Body of pancreas (tissue), 4 donors: ENCODE results near the gene CEP170B. TPM values are rescaled to one million over a fixed set of nuclear protein-coding genes. Genes with fewer than 3 reads are reported as not detected.
"Not testable (repeated sequence)": the region's sequence is repeated elsewhere in the genome, so short reads cannot be mapped to it uniquely, and the experiment has no call there.

Experiments
- ATAC-seq: fragments of 150-250 bp; one replicate; pipeline ENCODE4 v1.9.1; 2016
- DNase-seq, 4 donors: peaks; one replicate each; pipeline ENCODE4 v3.0.0-alpha.2; 2019
- H3K27ac ChIP-seq, 4 donors: fragments of 200-600 bp; sonication (generic); 1 replicate in 3 of 4; 2 replicates in 1 of 4; pipeline versions ENCODE4 v1.5.1 to v1.6.1; 2016 to 2019; ENCODE audit warnings: mild to moderate bottlenecking in 1 of 4, mixed read lengths in 1 of 4, moderate library complexity in 1 of 4
- H3K27me3 ChIP-seq, 2 donors: fragments of 200-600 bp; sonication (generic); one replicate each; pipeline ENCODE4 v1.6.0; 2016; ENCODE audit warnings: mild to moderate bottlenecking in 1 of 2
- H3K36me3 ChIP-seq, 2 donors: fragments of 200-600 bp; sonication (generic); replicated peaks in 1 of 2; 2 replicates each; pipeline ENCODE4 v1.5.1; 2016; ENCODE audit warnings: low read depth in 2 of 2; ENCODE audit not compliant: insufficient read depth in 1 of 2
- H3K4me1 ChIP-seq: fragments of 200-600 bp; sonication (generic); one replicate; pipeline ENCODE4 v1.6.0; 2016
- H3K4me3 ChIP-seq, 2 donors: fragments of 200-600 bp; sonication (generic); 1 replicate in 1 of 2; 2 replicates in 1 of 2; pipeline ENCODE4 v1.5.1; 2016 to 2019
- H3K9me3 ChIP-seq, 3 donors: fragments of 200-600 bp; sonication (generic); 1 replicate in 2 of 3; 2 replicates in 1 of 3; pipeline ENCODE4 v1.5.1; 2016
- POLR2A ChIP-seq, 3 donors: fragments of 450-650 bp; IDR thresholded peaks; one replicate each; pipeline ENCODE4 v1.6.1; 2016; ENCODE audit warnings: antibody characterized with exemption in 3 of 3, mild to moderate bottlenecking in 2 of 3
- WGBS, 2 donors: methylation state at CpG; one replicate each; pipeline ENCODE4 v1.1.5; 2017; 5-methylcytosine and 5-hydroxymethylcytosine counted together
- intact Hi-C: fragments of 100-400 bp; cut with DNase I; formaldehyde crosslinking; loops from one replicate; pipeline ENCODE4 v1.15.1; 2023
- total RNA-seq, 2 donors: library from RNA; depleted of rRNA; stranded (reverse); fragments of >200 nt; gene quantifications; one replicate each; pipeline ENCODE4 v1.1.0, GENCODE V29; 2016
- TF ChIP-seq, protein P1 (sequence below), 7 experiments: fragments of 450-650 bp in 4 of 7; fragments of 200-600 bp in 3 of 7; sonication (generic) in 3 of 7; IDR thresholded peaks; one replicate each; pipeline ENCODE4 v1.5.1; 2016 to 2019; ENCODE audit warnings: antibody characterized with exemption in 7 of 7

Gene CEP170B
- total RNA-seq, 2 donors from 2014 or later, result 23.6 to 41.9 TPM

DNA sequence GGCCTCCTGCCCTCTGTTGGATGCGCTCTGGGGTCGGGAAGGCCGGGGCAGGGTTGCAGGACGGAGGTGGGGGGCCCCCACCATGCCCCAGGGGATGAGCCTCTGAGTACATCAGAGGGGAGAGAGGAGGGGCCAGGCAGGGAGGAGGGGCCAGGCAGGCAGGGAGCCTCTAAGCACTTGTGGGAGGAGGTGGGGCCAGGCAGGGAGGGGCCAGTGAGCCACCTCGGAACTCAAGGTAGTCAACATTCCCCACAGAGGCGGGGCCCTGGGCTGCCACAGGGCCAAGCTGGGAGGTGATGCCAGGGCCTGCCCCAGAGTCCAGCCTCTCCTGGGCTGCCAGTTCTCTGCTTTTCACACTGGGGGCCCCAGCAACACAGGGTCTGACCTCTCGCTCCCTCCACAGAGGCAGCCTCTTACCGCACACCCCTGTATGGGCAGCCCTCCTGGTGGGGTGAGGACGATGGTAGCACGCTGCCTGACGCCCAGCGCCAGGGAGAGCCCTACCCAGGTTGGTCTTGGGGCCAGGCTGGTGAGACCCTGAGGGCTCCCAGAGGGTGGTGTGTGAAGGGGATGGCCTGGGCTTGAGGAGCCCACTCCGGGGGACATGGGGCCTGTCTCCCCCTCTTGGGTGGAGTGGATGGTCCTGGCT is 17.4 kb downstream of the CEP170B start:
- 84 to 100% methylated on average over 1 to 12 of the region's 13 CpGs for WGBS, 2 donors
- Histone ChIP-seq H3K36me3 (peaks cover 0 to 10% of the 10 kb centered on the region in 2 donors), H3K27me3 (no peaks in the 10 kb centered on the region), H3K4me3 (no peak overlapping the region), H3K27ac (no peak overlapping the region), H3K4me1 (no peaks in the 10 kb centered on the region), H3K9me3 (no peaks in the 10 kb centered on the region)
- intact Hi-C loops, result no loop called here
- peak; percentile 33 for ATAC-seq
- DNase-seq, result peak; percentile 28 to 53 (median 42)
- TF ChIP-seq, protein P1, sequence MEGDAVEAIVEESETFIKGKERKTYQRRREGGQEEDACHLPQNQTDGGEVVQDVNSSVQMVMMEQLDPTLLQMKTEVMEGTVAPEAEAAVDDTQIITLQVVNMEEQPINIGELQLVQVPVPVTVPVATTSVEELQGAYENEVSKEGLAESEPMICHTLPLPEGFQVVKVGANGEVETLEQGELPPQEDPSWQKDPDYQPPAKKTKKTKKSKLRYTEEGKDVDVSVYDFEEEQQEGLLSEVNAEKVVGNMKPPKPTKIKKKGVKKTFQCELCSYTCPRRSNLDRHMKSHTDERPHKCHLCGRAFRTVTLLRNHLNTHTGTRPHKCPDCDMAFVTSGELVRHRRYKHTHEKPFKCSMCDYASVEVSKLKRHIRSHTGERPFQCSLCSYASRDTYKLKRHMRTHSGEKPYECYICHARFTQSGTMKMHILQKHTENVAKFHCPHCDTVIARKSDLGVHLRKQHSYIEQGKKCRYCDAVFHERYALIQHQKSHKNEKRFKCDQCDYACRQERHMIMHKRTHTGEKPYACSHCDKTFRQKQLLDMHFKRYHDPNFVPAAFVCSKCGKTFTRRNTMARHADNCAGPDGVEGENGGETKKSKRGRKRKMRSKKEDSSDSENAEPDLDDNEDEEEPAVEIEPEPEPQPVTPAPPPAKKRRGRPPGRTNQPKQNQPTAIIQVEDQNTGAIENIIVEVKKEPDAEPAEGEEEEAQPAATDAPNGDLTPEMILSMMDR (IDR thresholded peaks at IDR 0.05), result no peak
- TF ChIP-seq POLR2A (IDR thresholded peaks at IDR 0.05), result no peak

DNA sequence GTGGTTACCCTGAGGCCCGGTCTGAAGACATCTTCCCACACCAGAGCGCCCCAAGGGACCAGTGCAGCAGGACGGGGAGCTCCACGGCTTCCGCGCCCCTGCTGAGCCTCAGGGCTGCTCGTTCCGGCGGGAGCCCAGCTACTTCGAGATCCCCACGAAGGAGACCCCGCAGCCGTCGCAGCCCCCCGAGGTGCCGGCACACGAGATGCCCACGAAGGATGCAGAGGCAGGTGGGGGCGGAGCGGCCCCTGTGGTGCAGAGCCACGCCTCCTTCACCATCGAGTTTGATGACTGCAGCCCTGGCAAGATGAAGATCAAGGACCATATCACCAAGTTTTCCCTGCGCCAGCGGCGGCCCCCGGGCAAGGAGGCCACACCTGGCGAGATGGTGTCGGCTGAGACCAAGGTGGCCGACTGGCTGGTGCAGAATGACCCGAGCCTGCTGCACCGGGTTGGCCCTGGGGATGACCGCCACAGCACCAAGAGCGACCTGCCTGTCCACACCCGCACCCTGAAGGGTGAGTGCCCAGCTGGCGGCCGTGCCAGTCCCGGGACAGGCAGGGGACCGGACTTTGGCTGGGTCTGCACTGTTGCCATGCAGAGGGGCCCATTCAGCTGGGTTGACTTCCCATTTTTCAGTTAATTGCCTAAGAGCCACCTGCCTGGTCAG is 18.1 kb downstream of the CEP170B start:
- H3K4me1 ChIP-seq, result no peaks in the 10 kb centered on the region
- 87 to 97% methylated on average over 11 to 25 of the region's 38 CpGs for whole genome bisulfite sequencing, 2 donors
- no peaks in the 10 kb centered on the region for H3K9me3 ChIP-seq
- ATAC-seq, result no peak
- intact Hi-C loops, result no loop called here
- no peak overlapping the region for H3K27ac ChIP-seq
- peak in 1 of 4 donors; percentile 3 for DNase-seq
- H3K27me3 ChIP-seq, result no peaks in the 10 kb centered on the region
- H3K4me3 ChIP-seq, result no peak overlapping the region
- H3K36me3 ChIP-seq, result peaks cover 0 to 10% of the 10 kb centered on the region in 2 donors
- TF ChIP-seq, protein P1 (IDR thresholded peaks at IDR 0.05), result no peak
- TF ChIP-seq POLR2A (IDR thresholded peaks at IDR 0.05), result no peak

DNA sequence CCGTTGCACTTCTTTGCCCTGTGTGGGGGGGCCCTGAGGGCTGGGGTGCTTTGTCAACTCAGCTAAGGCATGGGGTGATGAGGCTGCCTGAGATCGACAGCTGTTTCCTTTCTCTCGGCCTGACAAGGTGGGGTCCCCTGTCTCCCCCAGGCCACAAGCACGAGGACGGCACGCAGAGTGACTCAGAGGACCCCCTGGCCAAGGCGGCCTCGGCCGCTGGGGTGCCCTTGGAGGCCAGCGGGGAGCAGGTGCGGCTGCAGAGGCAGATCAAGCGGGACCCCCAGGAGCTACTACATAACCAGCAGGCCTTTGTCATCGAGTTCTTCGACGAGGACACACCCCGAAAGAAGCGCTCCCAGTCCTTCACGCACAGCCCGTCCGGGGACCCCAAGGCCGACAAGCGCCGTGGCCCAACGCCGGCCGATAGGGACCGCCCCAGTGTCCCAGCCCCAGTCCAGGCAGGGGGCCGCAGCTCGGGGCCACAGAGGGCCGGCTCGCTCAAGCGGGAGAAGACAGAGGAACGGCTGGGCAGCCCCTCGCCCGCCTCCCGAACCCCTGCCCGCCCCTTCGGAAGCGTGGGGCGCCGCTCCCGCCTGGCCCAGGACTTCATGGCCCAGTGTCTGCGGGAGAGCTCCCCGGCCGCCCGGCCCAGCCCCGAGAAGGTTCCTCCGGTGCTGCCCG is 18.8 kb downstream of the CEP170B start:
- peak in 2 of 4 donors; percentile 4 to 9 for DNase-seq
- Histone ChIP-seq H3K4me1 (no peaks in the 10 kb centered on the region), H3K9me3 (no peaks in the 10 kb centered on the region), H3K36me3 (peaks cover 0 to 10% of the 10 kb centered on the region in 2 donors), H3K4me3 (no peak overlapping the region), H3K27me3 (no peaks in the 10 kb centered on the region), H3K27ac (no peak overlapping the region)
- ATAC-seq, result no peak
- intact Hi-C loops, result no loop called here
- WGBS, 2 donors, result 92 to 94% methylated on average over 9 to 49 of the region's 49 CpGs
- TF ChIP-seq POLR2A (IDR thresholded peaks at IDR 0.05), result no peak
- TF ChIP-seq, protein P1 (IDR thresholded peaks at IDR 0.05), result no peak

DNA sequence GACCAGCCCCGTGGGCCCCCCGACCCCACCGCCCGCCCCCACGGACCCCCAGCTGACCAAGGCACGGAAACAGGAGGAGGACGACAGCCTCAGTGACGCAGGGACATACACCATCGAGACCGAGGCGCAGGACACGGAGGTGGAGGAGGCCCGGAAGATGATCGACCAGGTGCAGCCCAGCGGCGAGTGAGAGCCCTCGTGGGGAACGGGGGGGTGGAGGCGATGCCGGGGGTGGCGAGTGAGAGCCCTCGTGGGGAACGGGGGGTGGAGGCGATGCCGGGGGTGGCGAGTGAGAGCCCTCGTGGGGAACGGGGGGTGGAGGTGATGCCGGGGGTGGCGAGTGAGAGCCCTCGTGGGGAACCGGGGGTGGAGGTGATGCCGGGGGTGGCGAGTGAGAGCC is 19.3 kb downstream of the CEP170B start:
- H3K27me3 ChIP-seq, ATAC-seq, H3K4me1 ChIP-seq, H3K4me3 ChIP-seq, intact Hi-C loops, DNase-seq, H3K27ac ChIP-seq, H3K9me3 ChIP-seq: not testable (repeated sequence)
- peaks cover 0 to 10% of the 10 kb centered on the region in 2 donors for H3K36me3 ChIP-seq
- 84% methylated on average over 13 of the region's 34 CpGs; no CpG with 5 or more reads in 1 of the 2 donors for WGBS, 2 donors
